ENCODE measurements around the gene AGBL4. TPM values are rescaled to one million over a fixed set of nuclear protein-coding genes. Genes with fewer than 3 reads are reported as not detected.

AGBL4 gene
- total and polyA plus RNA-seq, 2 of the 13 experiments (the other 11 are each of a cell fraction or from before 2014, with no cell fraction given): not detected

DNA sequence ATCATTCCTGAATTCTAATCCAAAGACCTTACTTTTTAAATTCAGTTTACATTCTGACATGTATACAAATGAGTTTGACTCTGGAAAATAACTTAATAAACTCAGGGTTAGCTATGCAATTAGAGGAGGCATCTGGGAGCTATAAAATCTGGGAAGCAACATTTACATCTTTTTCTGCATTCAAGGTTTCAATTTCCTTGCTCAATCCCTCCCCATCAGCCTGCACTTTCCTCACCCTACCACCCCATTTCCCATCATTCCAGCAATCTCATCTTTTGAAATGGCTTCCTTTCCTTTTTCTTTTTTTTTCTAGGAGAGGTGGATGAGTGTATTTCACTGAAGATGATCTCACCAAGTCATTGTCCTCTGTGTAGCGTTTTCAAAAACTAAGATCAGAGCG is 1181.8 kb downstream of the AGBL4 start:
- in situ Hi-C loops (cut with HindIII; ENCODE audit: extremely low pct_ligation_motif_present, low pct_unique_long_range_greater_than_20kb) (no loop called here), intact Hi-C loops (cut with micrococcal nuclease; ENCODE audit: unreplicated experiment) (no loop called here)

DNA sequence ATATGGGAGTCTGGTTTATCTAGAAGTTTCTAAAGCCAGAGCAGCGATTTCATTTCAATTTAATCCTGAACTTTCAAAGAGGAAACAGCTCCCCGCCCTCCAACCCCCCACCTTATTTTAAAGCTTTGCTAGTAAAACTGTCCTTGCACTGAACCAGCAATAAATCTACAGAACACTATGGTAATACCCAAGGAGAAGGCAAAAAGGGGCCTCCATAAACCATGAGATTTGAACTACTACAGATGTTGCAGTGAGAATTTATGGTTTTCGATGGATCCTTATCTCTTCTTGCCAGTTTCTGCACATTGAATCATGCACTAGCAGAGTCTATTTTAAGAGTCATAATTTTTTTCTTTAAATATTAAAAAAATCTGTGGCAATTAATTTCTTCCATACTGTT is 1182.3 kb downstream of the AGBL4 start:
- in situ Hi-C loops (cut with HindIII; ENCODE audit: extremely low pct_ligation_motif_present, low pct_unique_long_range_greater_than_20kb): no loop called here
- no peaks in the 10 kb centered on the region for H3K36me3 ChIP-seq (replicated peaks in 1 of 2; ENCODE audit: control insufficient read depth in 1 of 2, insufficient read depth in 2 of 2, low read length in 2 of 2)
- intact Hi-C loops (cut with micrococcal nuclease; ENCODE audit: unreplicated experiment): no loop called here
- CTCF ChIA-PET (ENCODE audit: low intra/inter-chr PET ratio, low total read pairs): no interaction called here
- no peaks in the 10 kb centered on the region for H3K27me3 ChIP-seq (ENCODE audit: control insufficient read depth in 1 of 2, insufficient read depth in 2 of 2, low read length in 2 of 2)
- no TSS peak for BruUV-seq (replicated peaks)
- WGBS (ENCODE audit: low lambda C conversion rate): 18% methylated on average over 3 of the region's 3 CpGs
- no peaks in the 10 kb centered on the region for H3K79me2 ChIP-seq (ENCODE audit: insufficient read depth, low read length)
- H3K9ac ChIP-seq (ENCODE audit: insufficient read depth, low read depth, low read length): no peak overlapping the region
- no peak for DNase-seq (ENCODE audit: low spot score)
- no peak overlapping the region for H3K27ac ChIP-seq (ENCODE audit: extremely low read length, insufficient read depth, low read length)
- no peak overlapping the region for H2AFZ ChIP-seq (ENCODE audit: low read length)
- FAIRE-seq: no peak
- no peaks in the 10 kb centered on the region for H3K4me1 ChIP-seq (ENCODE audit: insufficient read depth, low read length)
- H4K20me1 ChIP-seq (ENCODE audit: insufficient read depth, low read length): no peaks in the 10 kb centered on the region
- ATAC-seq: no peak
- H3K9me3 ChIP-seq (ENCODE audit: low read length): no peaks in the 10 kb centered on the region
- POLR2A ChIA-PET: no interaction called here
- no peak overlapping the region for H3K4me2 ChIP-seq (ENCODE audit: low read depth, low read length)
- H3K4me3 ChIP-seq (replicated peaks in 1 of 3; ENCODE audit: insufficient read depth in 1 of 3, low read depth in 2 of 3, low read length in 3 of 3): no peak overlapping the region
- TF ChIP-seq ZBTB7B (CRISPR knock-in tag; IDR thresholded peaks at IDR 0.05) (no peak), ZNF747 (CRISPR knock-in tag; IDR thresholded peaks at IDR 0.05; ENCODE audit: borderline replicate concordance) (no peak), ZKSCAN8 (CRISPR knock-in tag; IDR thresholded peaks at IDR 0.05; ENCODE audit: borderline replicate concordance) (no peak), KLF13 (CRISPR knock-in tag; IDR thresholded peaks at IDR 0.05) (no peak), GLI4 (CRISPR knock-in tag; IDR thresholded peaks at IDR 0.05; ENCODE audit: borderline replicate concordance) (no peak), ZNF382 (CRISPR knock-in tag; IDR thresholded peaks at IDR 0.05; ENCODE audit: borderline replicate concordance) (no peak), RAD51 (IDR thresholded peaks at IDR 0.05; ENCODE audit: borderline replicate concordance) (no peak)
- TF ChIP-seq, protein P1, sequence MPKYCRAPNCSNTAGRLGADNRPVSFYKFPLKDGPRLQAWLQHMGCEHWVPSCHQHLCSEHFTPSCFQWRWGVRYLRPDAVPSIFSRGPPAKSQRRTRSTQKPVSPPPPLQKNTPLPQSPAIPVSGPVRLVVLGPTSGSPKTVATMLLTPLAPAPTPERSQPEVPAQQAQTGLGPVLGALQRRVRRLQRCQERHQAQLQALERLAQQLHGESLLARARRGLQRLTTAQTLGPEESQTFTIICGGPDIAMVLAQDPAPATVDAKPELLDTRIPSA (CRISPR knock-in tag; IDR thresholded peaks at IDR 0.05; ENCODE audit: borderline replicate concordance): no peak
- TF ChIP-seq, protein P2, sequence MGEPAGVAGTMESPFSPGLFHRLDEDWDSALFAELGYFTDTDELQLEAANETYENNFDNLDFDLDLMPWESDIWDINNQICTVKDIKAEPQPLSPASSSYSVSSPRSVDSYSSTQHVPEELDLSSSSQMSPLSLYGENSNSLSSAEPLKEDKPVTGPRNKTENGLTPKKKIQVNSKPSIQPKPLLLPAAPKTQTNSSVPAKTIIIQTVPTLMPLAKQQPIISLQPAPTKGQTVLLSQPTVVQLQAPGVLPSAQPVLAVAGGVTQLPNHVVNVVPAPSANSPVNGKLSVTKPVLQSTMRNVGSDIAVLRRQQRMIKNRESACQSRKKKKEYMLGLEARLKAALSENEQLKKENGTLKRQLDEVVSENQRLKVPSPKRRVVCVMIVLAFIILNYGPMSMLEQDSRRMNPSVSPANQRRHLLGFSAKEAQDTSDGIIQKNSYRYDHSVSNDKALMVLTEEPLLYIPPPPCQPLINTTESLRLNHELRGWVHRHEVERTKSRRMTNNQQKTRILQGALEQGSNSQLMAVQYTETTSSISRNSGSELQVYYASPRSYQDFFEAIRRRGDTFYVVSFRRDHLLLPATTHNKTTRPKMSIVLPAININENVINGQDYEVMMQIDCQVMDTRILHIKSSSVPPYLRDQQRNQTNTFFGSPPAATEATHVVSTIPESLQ (CRISPR knock-in tag; conservative IDR thresholded peaks at IDR 0.05): no peak

More for the DNA sequence above, 1181.8 kb downstream of the AGBL4 start:
- no peak for FAIRE-seq
- H3K27ac ChIP-seq (ENCODE audit: extremely low read length, insufficient read depth, low read length): no peak overlapping the region
- H4K20me1 ChIP-seq (ENCODE audit: insufficient read depth, low read length): no peaks in the 10 kb centered on the region
- TF ChIP-seq BCL6 (CRISPR knock-in tag; IDR thresholded peaks at IDR 0.05) (no peak), HDAC2 (CRISPR knock-in tag; IDR thresholded peaks at IDR 0.05) (no peak), CENPT (CRISPR knock-in tag; IDR thresholded peaks at IDR 0.05; ENCODE audit: low read depth) (no peak), SMC3 (IDR thresholded peaks at IDR 0.05; ENCODE audit: low read length) (no peak), SP5 (CRISPR knock-in tag; IDR thresholded peaks at IDR 0.05; ENCODE audit: borderline replicate concordance, low read depth) (no peak), RFX5 (IDR thresholded peaks at IDR 0.05; ENCODE audit: low read depth, low read length) (no peak), SNAPC2 (CRISPR knock-in tag; IDR thresholded peaks at IDR 0.05) (no peak), ZNF441 (CRISPR knock-in tag; IDR thresholded peaks at IDR 0.05; ENCODE audit: borderline replicate concordance) (no peak), ZEB1 (IDR thresholded peaks at IDR 0.05; ENCODE audit: insufficient replicate concordance, low read depth) (no peak)
- TF ChIP-seq, protein P3, sequence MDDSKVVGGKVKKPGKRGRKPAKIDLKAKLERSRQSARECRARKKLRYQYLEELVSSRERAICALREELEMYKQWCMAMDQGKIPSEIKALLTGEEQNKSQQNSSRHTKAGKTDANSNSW (CRISPR knock-in tag; IDR thresholded peaks at IDR 0.05; ENCODE audit: borderline replicate concordance): no peak
- TF ChIP-seq, protein P4, sequence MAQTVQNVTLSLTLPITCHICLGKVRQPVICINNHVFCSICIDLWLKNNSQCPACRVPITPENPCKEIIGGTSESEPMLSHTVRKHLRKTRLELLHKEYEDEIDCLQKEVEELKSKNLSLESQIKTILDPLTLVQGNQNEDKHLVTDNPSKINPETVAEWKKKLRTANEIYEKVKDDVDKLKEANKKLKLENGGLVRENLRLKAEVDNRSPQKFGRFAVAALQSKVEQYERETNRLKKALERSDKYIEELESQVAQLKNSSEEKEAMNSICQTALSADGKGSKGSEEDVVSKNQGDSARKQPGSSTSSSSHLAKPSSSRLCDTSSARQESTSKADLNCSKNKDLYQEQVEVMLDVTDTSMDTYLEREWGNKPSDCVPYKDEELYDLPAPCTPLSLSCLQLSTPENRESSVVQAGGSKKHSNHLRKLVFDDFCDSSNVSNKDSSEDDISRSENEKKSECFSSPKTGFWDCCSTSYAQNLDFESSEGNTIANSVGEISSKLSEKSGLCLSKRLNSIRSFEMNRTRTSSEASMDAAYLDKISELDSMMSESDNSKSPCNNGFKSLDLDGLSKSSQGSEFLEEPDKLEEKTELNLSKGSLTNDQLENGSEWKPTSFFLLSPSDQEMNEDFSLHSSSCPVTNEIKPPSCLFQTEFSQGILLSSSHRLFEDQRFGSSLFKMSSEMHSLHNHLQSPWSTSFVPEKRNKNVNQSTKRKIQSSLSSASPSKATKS (CRISPR knock-in tag; IDR thresholded peaks at IDR 0.05): no peak
- CTCF ChIA-PET (ENCODE audit: low intra/inter-chr PET ratio, low total read pairs): no interaction called here
- no peaks in the 10 kb centered on the region for H3K4me1 ChIP-seq (ENCODE audit: insufficient read depth, low read length)
- 0% methylated on average over 2 of the region's 2 CpGs for WGBS (ENCODE audit: low lambda C conversion rate)
- no peaks in the 10 kb centered on the region for H3K27me3 ChIP-seq (ENCODE audit: control insufficient read depth in 1 of 2, insufficient read depth in 2 of 2, low read length in 2 of 2)
- no peaks in the 10 kb centered on the region for H3K36me3 ChIP-seq (replicated peaks in 1 of 2; ENCODE audit: control insufficient read depth in 1 of 2, insufficient read depth in 2 of 2, low read length in 2 of 2)
- ATAC-seq: no peak
- H3K4me3 ChIP-seq (replicated peaks in 1 of 3; ENCODE audit: insufficient read depth in 1 of 3, low read depth in 2 of 3, low read length in 3 of 3): no peak overlapping the region
- DNase-seq (ENCODE audit: low spot score): no peak
- H2AFZ ChIP-seq (ENCODE audit: low read length): no peak overlapping the region
- no peaks in the 10 kb centered on the region for H3K9me3 ChIP-seq (ENCODE audit: low read length)
- POLR2A ChIA-PET: no interaction called here
- H3K9ac ChIP-seq (ENCODE audit: insufficient read depth, low read depth, low read length): no peak overlapping the region
- H3K4me2 ChIP-seq (ENCODE audit: low read depth, low read length): no peak overlapping the region
- no TSS peak for BruUV-seq (replicated peaks)
- no peaks in the 10 kb centered on the region for H3K79me2 ChIP-seq (ENCODE audit: insufficient read depth, low read length)
